ENCODE measurements around the gene SENP6. TPM values are rescaled to one million over a fixed set of nuclear protein-coding genes. Genes with fewer than 3 reads are reported as not detected.

Gene SENP6
- total and polyA plus RNA-seq, 5 donors from 2014 or later: 35.1 to 99.4 (median 41.5) TPM

DNA sequence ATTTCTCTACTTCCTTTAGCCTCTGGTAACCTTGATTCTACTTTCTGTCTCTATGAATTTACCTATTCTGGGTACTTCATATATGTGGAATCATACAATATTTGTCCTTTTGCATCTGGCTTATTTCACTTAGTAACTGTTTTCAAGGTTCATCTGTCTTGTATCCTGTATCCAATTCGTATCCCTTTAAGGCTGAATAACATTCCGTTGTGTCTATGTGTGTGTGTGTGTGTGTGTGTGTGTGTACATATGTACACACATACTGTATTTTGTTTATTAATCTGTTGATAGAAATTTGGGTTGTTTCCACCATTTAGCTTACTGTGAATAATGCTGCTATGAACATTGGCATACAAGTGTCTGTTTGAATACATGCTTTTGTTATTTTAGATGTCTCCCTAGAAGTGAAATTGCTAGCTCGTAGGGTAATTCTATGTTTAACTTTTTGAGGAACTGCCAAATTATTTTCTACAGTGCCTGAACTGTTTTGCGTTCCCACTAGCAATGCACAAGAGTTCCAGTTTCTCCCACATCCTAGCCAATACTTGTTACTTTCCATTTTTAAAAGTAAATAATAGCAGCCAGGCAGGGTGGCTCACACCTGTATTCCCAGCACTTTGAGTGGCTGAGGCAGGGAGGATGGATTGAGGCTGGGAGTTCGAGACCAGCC, 17.7 kb downstream of the SENP6 start:
- DNase-seq (no peak), ATAC-seq (ENCODE audit: low read depth in 2 of 2) (no peak)
- Mint-ChIP-seq H3K27ac (peak overlapping the region in 2 of 3 donors; percentile 39 to 49), H3K4me3 (peak overlapping the region in 3 of 4 donors; percentile 30 to 36 (median 30)), H3K4me1 (peaks cover 47 to 77% (median 66%) of the 10 kb centered on the region in 4 donors), H3K9me3 (peaks cover 0 to 1% (median 0%) of the 10 kb centered on the region in 7 donors), H3K36me3 (peaks cover 29% of the 10 kb centered on the region), H3K27me3 (no peaks in the 10 kb centered on the region)
- Histone ChIP-seq H3K36me3 (ENCODE audit: control insufficient read depth, insufficient read depth, low read length) (peaks cover 14% of the 10 kb centered on the region), H3K9me3 (ENCODE audit: control insufficient read depth in 2 of 2, low read length in 2 of 2) (no peaks in the 10 kb centered on the region), H3K4me1 (ENCODE audit: control insufficient read depth, insufficient read depth, low read length, poor library complexity, severe bottlenecking) (peaks cover 31% of the 10 kb centered on the region), H3K27me3 (ENCODE audit: control insufficient read depth, insufficient read depth, low read length) (no peaks in the 10 kb centered on the region), H3K4me3 (ENCODE audit: low read depth, low read length) (no peak overlapping the region), H3K27ac (ENCODE audit: insufficient read depth, low read length, poor library complexity, severe bottlenecking) (no peak overlapping the region)

GRCh38 chr6:75620381-75621304, 19.0 kb downstream of the SENP6 start:
- Mint-ChIP-seq H3K27ac (peak overlapping the region; percentile 27 to 90 (median 60)), H3K36me3 (peaks cover 29% of the 10 kb centered on the region), H3K4me1 (peaks cover 51 to 67% (median 57%) of the 10 kb centered on the region in 4 donors), H3K27me3 (no peaks in the 10 kb centered on the region), H3K9me3 (peaks cover 0 to 1% (median 0%) of the 10 kb centered on the region in 7 donors), H3K4me3 (peak overlapping the region in 3 of 4 donors; percentile 0 to 69 (median 17))
- Histone ChIP-seq H3K9me3 (ENCODE audit: control insufficient read depth in 2 of 2, low read length in 2 of 2) (no peaks in the 10 kb centered on the region), H3K27ac (ENCODE audit: insufficient read depth, low read length, poor library complexity, severe bottlenecking) (peak overlapping the region; percentile 37), H3K4me3 (ENCODE audit: low read depth, low read length) (peak overlapping the region; percentile 32), H3K4me1 (ENCODE audit: control insufficient read depth, insufficient read depth, low read length, poor library complexity, severe bottlenecking) (peaks cover 23% of the 10 kb centered on the region), H3K36me3 (ENCODE audit: control insufficient read depth, insufficient read depth, low read length) (peaks cover 23% of the 10 kb centered on the region), H3K27me3 (ENCODE audit: control insufficient read depth, insufficient read depth, low read length) (no peaks in the 10 kb centered on the region)
- DNase-seq: no peak
- no peak for ATAC-seq (ENCODE audit: low read depth in 2 of 2)

GRCh38 chr6:75621846-75622245, 20.2 kb downstream of the SENP6 start:
- H3K4me1 Mint-ChIP-seq: peaks cover 45 to 63% (median 54%) of the 10 kb centered on the region in 4 donors
- Histone ChIP-seq H3K27ac (ENCODE audit: insufficient read depth, low read length, poor library complexity, severe bottlenecking) (no peak overlapping the region), H3K4me1 (ENCODE audit: control insufficient read depth, insufficient read depth, low read length, poor library complexity, severe bottlenecking) (peaks cover 23% of the 10 kb centered on the region), H3K27me3 (ENCODE audit: control insufficient read depth, insufficient read depth, low read length) (no peaks in the 10 kb centered on the region), H3K9me3 (ENCODE audit: control insufficient read depth in 2 of 2, low read length in 2 of 2) (no peaks in the 10 kb centered on the region), H3K4me3 (ENCODE audit: low read depth, low read length) (no peak overlapping the region), H3K36me3 (ENCODE audit: control insufficient read depth, insufficient read depth, low read length) (peaks cover 25% of the 10 kb centered on the region)
- DNase-seq (no peak), ATAC-seq (ENCODE audit: low read depth in 2 of 2) (no peak)
- H3K4me3 Mint-ChIP-seq: no peak overlapping the region
- no peaks in the 10 kb centered on the region for H3K27me3 Mint-ChIP-seq
- no peaks in the 10 kb centered on the region for H3K9me3 Mint-ChIP-seq
- peak overlapping the region in 2 of 3 donors; percentile 10 to 90 for H3K27ac Mint-ChIP-seq
- peaks cover 25% of the 10 kb centered on the region for H3K36me3 Mint-ChIP-seq

DNA sequence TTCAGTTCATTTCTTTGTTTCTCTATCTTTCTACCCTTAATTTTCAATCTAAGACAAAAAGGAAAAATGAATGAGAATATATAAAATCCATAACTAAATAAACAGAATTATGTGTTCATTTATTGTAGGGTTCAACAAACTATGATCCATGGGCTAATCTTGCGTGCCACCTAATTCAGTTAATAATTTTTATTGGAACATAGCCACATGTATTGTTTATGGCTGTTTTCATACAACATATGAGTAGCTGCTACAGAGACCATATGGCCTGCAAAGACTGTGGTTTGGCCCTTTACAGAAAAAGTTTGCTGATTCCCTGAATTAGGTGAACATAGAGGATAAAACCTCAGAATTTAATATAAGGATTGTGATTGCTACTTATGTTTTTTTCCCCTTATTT, 21.8 kb downstream of the SENP6 start:
- H3K36me3 Mint-ChIP-seq: peaks cover 16% of the 10 kb centered on the region
- H3K4me3 ChIP-seq (ENCODE audit: low read depth, low read length): no peak overlapping the region
- H3K27me3 Mint-ChIP-seq: no peaks in the 10 kb centered on the region
- DNase-seq (no peak), ATAC-seq (ENCODE audit: low read depth in 2 of 2) (no peak)
- no peak overlapping the region for H3K4me3 Mint-ChIP-seq
- no peaks in the 10 kb centered on the region for H3K9me3 ChIP-seq (ENCODE audit: control insufficient read depth in 2 of 2, low read length in 2 of 2)
- H3K27me3 ChIP-seq (ENCODE audit: control insufficient read depth, insufficient read depth, low read length): no peaks in the 10 kb centered on the region
- peaks cover 34 to 48% (median 42%) of the 10 kb centered on the region in 4 donors for H3K4me1 Mint-ChIP-seq
- H3K36me3 ChIP-seq (ENCODE audit: control insufficient read depth, insufficient read depth, low read length): peaks cover 38% of the 10 kb centered on the region
- H3K27ac ChIP-seq (ENCODE audit: insufficient read depth, low read length, poor library complexity, severe bottlenecking): peak overlapping the region; percentile 19
- H3K4me1 ChIP-seq (ENCODE audit: control insufficient read depth, insufficient read depth, low read length, poor library complexity, severe bottlenecking): peaks cover 23% of the 10 kb centered on the region
- H3K9me3 Mint-ChIP-seq: no peaks in the 10 kb centered on the region
- no peak overlapping the region for H3K27ac Mint-ChIP-seq

DNA sequence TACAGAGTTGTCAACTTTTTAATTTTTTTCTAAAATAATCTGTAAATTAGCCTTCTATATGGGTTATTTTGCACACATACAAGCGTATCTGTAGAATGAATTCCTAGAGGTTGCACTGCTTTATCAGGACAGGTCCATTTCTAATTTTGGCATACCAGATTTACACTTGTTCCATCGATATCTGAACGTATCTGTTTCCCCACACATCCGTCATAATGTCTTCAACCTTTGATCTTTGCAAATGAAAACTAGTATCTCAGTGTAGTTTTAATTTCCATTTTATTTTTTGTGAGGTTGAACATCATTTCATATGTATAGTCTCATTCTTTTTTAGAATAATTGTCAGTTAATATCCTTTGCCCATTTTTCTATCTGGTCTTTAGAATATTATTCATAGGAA, 22.7 kb downstream of the SENP6 start:
- no peaks in the 10 kb centered on the region for H3K9me3 ChIP-seq (ENCODE audit: control insufficient read depth in 2 of 2, low read length in 2 of 2)
- no peak for DNase-seq
- Mint-ChIP-seq H3K27me3 (no peaks in the 10 kb centered on the region), H3K27ac (no peak overlapping the region), H3K4me3 (no peak overlapping the region), H3K36me3 (peaks cover 16% of the 10 kb centered on the region), H3K9me3 (no peaks in the 10 kb centered on the region), H3K4me1 (peaks cover 26 to 40% (median 35%) of the 10 kb centered on the region in 4 donors)
- H3K27me3 ChIP-seq (ENCODE audit: control insufficient read depth, insufficient read depth, low read length): no peaks in the 10 kb centered on the region
- peaks cover 23% of the 10 kb centered on the region for H3K4me1 ChIP-seq (ENCODE audit: control insufficient read depth, insufficient read depth, low read length, poor library complexity, severe bottlenecking)
- peaks cover 46% of the 10 kb centered on the region for H3K36me3 ChIP-seq (ENCODE audit: control insufficient read depth, insufficient read depth, low read length)
- H3K27ac ChIP-seq (ENCODE audit: insufficient read depth, low read length, poor library complexity, severe bottlenecking): no peak overlapping the region
- ATAC-seq (ENCODE audit: low read depth in 2 of 2): no peak
- H3K4me3 ChIP-seq (ENCODE audit: low read depth, low read length): no peak overlapping the region

DNA sequence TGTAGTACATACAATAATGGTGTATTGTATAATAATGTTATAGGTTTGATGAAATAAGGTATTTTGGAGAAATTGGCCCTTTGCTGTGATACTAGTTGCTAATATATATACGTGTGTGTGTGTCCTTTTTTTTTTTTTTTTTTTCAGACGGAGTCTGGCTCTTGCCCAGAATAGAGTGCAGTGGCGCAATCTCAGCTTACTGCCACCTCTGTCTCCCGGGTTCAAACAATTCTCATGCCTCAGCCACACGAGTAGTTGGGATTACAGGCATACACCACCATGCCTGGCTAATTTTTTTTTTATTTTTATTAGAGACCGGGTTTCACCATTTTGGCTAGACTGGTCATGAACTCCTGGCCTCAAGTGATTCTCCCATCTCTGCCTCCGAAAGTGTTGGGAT, 23.3 kb downstream of the SENP6 start:
- Mint-ChIP-seq H3K36me3 (peaks cover 16% of the 10 kb centered on the region), H3K27ac (no peak overlapping the region), H3K4me3 (no peak overlapping the region), H3K4me1 (peaks cover 27 to 33% (median 31%) of the 10 kb centered on the region in 4 donors), H3K9me3 (no peaks in the 10 kb centered on the region), H3K27me3 (no peaks in the 10 kb centered on the region)
- H3K4me3 ChIP-seq (ENCODE audit: low read depth, low read length): no peak overlapping the region
- no peaks in the 10 kb centered on the region for H3K9me3 ChIP-seq (ENCODE audit: control insufficient read depth in 2 of 2, low read length in 2 of 2)
- no peak overlapping the region for H3K27ac ChIP-seq (ENCODE audit: insufficient read depth, low read length, poor library complexity, severe bottlenecking)
- H3K36me3 ChIP-seq (ENCODE audit: control insufficient read depth, insufficient read depth, low read length): peaks cover 51% of the 10 kb centered on the region
- ATAC-seq (ENCODE audit: low read depth in 2 of 2) (no peak), DNase-seq (no peak)
- no peaks in the 10 kb centered on the region for H3K27me3 ChIP-seq (ENCODE audit: control insufficient read depth, insufficient read depth, low read length)
- peaks cover 18% of the 10 kb centered on the region for H3K4me1 ChIP-seq (ENCODE audit: control insufficient read depth, insufficient read depth, low read length, poor library complexity, severe bottlenecking)

- Histone ChIP-seq H3K9me3 (ENCODE audit: control insufficient read depth in 2 of 2, low read length in 2 of 2) (no peaks in the 10 kb centered on the region), H3K4me3 (ENCODE audit: low read depth, low read length) (no peak overlapping the region), H3K27ac (ENCODE audit: insufficient read depth, low read length, poor library complexity, severe bottlenecking) (no peak overlapping the region), H3K27me3 (ENCODE audit: control insufficient read depth, insufficient read depth, low read length) (no peaks in the 10 kb centered on the region), H3K4me1 (ENCODE audit: control insufficient read depth, insufficient read depth, low read length, poor library complexity, severe bottlenecking) (peaks cover 4% of the 10 kb centered on the region), H3K36me3 (ENCODE audit: control insufficient read depth, insufficient read depth, low read length) (peaks cover 51% of the 10 kb centered on the region)
- no peaks in the 10 kb centered on the region for H3K27me3 Mint-ChIP-seq
- DNase-seq: no peak
- peaks cover 20% of the 10 kb centered on the region for H3K36me3 Mint-ChIP-seq
- no peaks in the 10 kb centered on the region for H3K9me3 Mint-ChIP-seq
- H3K4me3 Mint-ChIP-seq: no peak overlapping the region
- peaks cover 18 to 19% (median 18%) of the 10 kb centered on the region in 4 donors for H3K4me1 Mint-ChIP-seq
- H3K27ac Mint-ChIP-seq: no peak overlapping the region
- no peak for ATAC-seq (ENCODE audit: low read depth in 2 of 2)
Observed at GRCh38 chr6:75626561-75626960, 24.9 kb downstream of the SENP6 start.

Data from CD4-positive, CD25-positive, alpha-beta regulatory T cell (primary cell).